SK-N-SH (cell line): ENCODE measurements around the gene TDP1. TPM values are rescaled to one million over a fixed set of nuclear protein-coding genes. Genes with fewer than 3 reads are reported as not detected.

ENCODE experiments used
- CTCF ChIA-PET: fragments of 300-600, 350-600 bp; formaldehyde crosslinking; extraction: SDS; loops from one replicate; lab custom pipeline; 2021; lab: Yijun Ruan, JAX
- POLR2A ChIA-PET: fragments of 350-600 bp; sonication (Branson Sonifier 250); formaldehyde crosslinking; extraction: SDS; loops from one replicate; lab custom pipeline; 2020; ENCODE audit warnings: antibody characterized with exemption, inconsistent platforms; lab: Yijun Ruan, JAX
- DNase-seq: peaks from one replicate; pipeline ENCODE4 v3.0.0; 2012
- H2AFZ ChIP-seq: fragments of 200-600 bp; sonication (generic); 2 replicates; pipeline ENCODE4 v1.8.1; 2016; ENCODE audit warnings: antibody characterized with exemption, mild to moderate bottlenecking, low read depth
- H3F3A ChIP-seq: fragments of 200-600 bp; sonication (generic); replicated peaks from 2 replicates; pipeline ENCODE3; 2016; ENCODE audit warnings: antibody characterized with exemption, mild to moderate bottlenecking; ENCODE audit not compliant: insufficient read depth
- H3K27ac ChIP-seq, 2 experiments: fragments of 200-500 bp in 1 of 2; fragments of 200-600 bp in 1 of 2; sonication (Bioruptor generic) in 1 of 2; sonication (generic), shearing (Covaris generic) in 1 of 2; 2 replicates each; pipeline versions ENCODE4 v1.5.1 to v1.6.1; 2014 to 2016; ENCODE audit warnings: low read depth in 2 of 2, inconsistent platforms in 1 of 2, low read length in 1 of 2, mild to moderate bottlenecking in 1 of 2, mixed read lengths in 1 of 2
- H3K27me3 ChIP-seq: fragments of 200-600 bp; sonication (generic), shearing (Covaris generic); 2 replicates; pipeline ENCODE4 v1.6.1; 2016; ENCODE audit warnings: mixed run types; ENCODE audit not compliant: insufficient read depth
- H3K36me3 ChIP-seq, 2 experiments: fragments of 200-500 bp in 1 of 2; fragments of 200-600 bp in 1 of 2; sonication (Bioruptor generic) in 1 of 2; sonication (generic) in 1 of 2; replicated peaks in 1 of 2; 2 replicates each; pipeline versions ENCODE3 to v1.5.1; 2014 to 2016; ENCODE audit warnings: low read length in 1 of 2, mild to moderate bottlenecking in 1 of 2; ENCODE audit not compliant: insufficient read depth in 2 of 2, control insufficient read depth in 1 of 2
- H3K4me1 ChIP-seq, 2 experiments: fragments of 200-500 bp in 1 of 2; fragments of 200-600 bp in 1 of 2; sonication (Bioruptor generic) in 1 of 2; sonication (generic), shearing (Covaris generic) in 1 of 2; 2 replicates each; pipeline versions ENCODE4 v1.5.1 to v1.6.1; 2014 to 2016; ENCODE audit warnings: low read depth in 1 of 2, low read length in 1 of 2, mixed run types in 1 of 2; ENCODE audit not compliant: insufficient read depth in 2 of 2, control insufficient read depth in 1 of 2
- H3K4me2 ChIP-seq: fragments of 200-600 bp; sonication (generic), shearing (Covaris generic); 2 replicates; pipeline ENCODE4 v1.6.1; 2017; ENCODE audit warnings: mixed run types
- H3K4me3 ChIP-seq, 2 experiments: fragments of 200-500 bp in 1 of 2; fragments of 200-600 bp in 1 of 2; sonication (Bioruptor generic) in 1 of 2; sonication (generic), shearing (Covaris generic) in 1 of 2; 2 replicates each; pipeline versions ENCODE4 v1.5.1 to v1.8.1; 2014 to 2016; ENCODE audit warnings: low read depth in 2 of 2, inconsistent platforms in 1 of 2, low read length in 1 of 2, mild to moderate bottlenecking in 1 of 2, mixed read lengths in 1 of 2, moderate library complexity in 1 of 2
- H3K79me2 ChIP-seq: fragments of 200-600 bp; sonication (generic); 2 replicates; pipeline ENCODE4 v1.8.1; 2017; ENCODE audit warnings: mild to moderate bottlenecking; ENCODE audit not compliant: insufficient read depth
- H3K9ac ChIP-seq: fragments of 200-600 bp; sonication (generic); 2 replicates; pipeline ENCODE4 v1.6.1; 2017; ENCODE audit warnings: mixed run types
- H3K9me2 ChIP-seq: fragments of 200-600 bp; sonication (generic); 2 replicates; pipeline ENCODE4 v1.6.1; 2017; ENCODE audit warnings: mixed run types
- H3K9me3 ChIP-seq: fragments of 200-600 bp; sonication (generic); 2 replicates; pipeline ENCODE4 v1.6.1; 2017; ENCODE audit warnings: mixed run types, mild to moderate bottlenecking, moderate library complexity
- H4K20me1 ChIP-seq: fragments of 200-600 bp; sonication (generic); 2 replicates; pipeline ENCODE4 v1.6.1; 2017; ENCODE audit warnings: mild to moderate bottlenecking, mixed run types; ENCODE audit not compliant: insufficient read depth
- CTCF ChIP-seq: fragments of 200-600 bp; sonication (generic); IDR thresholded peaks from 2 replicates; pipeline ENCODE4 v1.6.1; 2017; ENCODE audit warnings: antibody characterized with exemption, mild to moderate bottlenecking, moderate library complexity
- FOXJ3 ChIP-seq: sonication (generic); formaldehyde crosslinking; IDR thresholded peaks from 2 replicates; pipeline ENCODE4 v1.5.1; 2020; ENCODE audit warnings: mild to moderate bottlenecking, missing genetic modification reagents
- FOXM1 ChIP-seq: IDR thresholded peaks from 2 replicates; pipeline ENCODE4 v1.4.0; 2012; ENCODE audit warnings: low read depth, mild to moderate bottlenecking
- JUND ChIP-seq: IDR thresholded peaks from 2 replicates; pipeline ENCODE4 v1.4.0; 2012
- NFIC ChIP-seq: IDR thresholded peaks from 2 replicates; pipeline ENCODE4 v1.4.0; 2012; ENCODE audit warnings: borderline replicate concordance
- RAD21 ChIP-seq: IDR thresholded peaks from 2 replicates; pipeline ENCODE4 v1.6.1; 2012; ENCODE audit warnings: mild to moderate bottlenecking, low read length
- RCOR1 ChIP-seq: fragments of 150-350 bp; IDR thresholded peaks from 2 replicates; pipeline ENCODE4 v1.6.1; 2017; ENCODE audit warnings: antibody characterized with exemption, low read length
- RFX5 ChIP-seq: IDR thresholded peaks from 2 replicates; pipeline ENCODE4 v1.6.1; 2012; ENCODE audit warnings: mild to moderate bottlenecking, improper control_type of control experiment, low read length
- SMC3 ChIP-seq: IDR thresholded peaks from 2 replicates; pipeline ENCODE4 v1.6.1; 2012; ENCODE audit warnings: low read depth, low read length, improper control_type of control experiment
- TCF12 ChIP-seq: IDR thresholded peaks from 2 replicates; pipeline ENCODE4 v1.4.0; 2012
- USF2 ChIP-seq: fragments of 150-350 bp; IDR thresholded peaks from 2 replicates; pipeline ENCODE4 v1.6.1; 2017; ENCODE audit warnings: antibody characterized with exemption, low read length, low read depth, borderline replicate concordance
- ZBTB33 ChIP-seq: IDR thresholded peaks from 2 replicates; pipeline ENCODE4 v1.4.0; 2012; ENCODE audit warnings: low read depth, borderline replicate concordance
- WGBS: methylation state at CpG from one replicate; pipeline ENCODE4 v1.1.6; 2017; ENCODE audit warnings: low lambda C conversion rate; 5-methylcytosine and 5-hydroxymethylcytosine counted together
- polyA plus RNA-seq, 3 experiments: library from polyadenylated mRNA; depleted of rRNA; stranded (reverse); fragments of >200 nt; gene quantifications; 2 replicates each; pipeline ENCODE4 v1.2.3, GENCODE V29; 2012
- TF ChIP-seq, protein P1 (sequence below): IDR thresholded peaks from 2 replicates; pipeline ENCODE4; 2012
- TF ChIP-seq, protein P2 (sequence below): IDR thresholded peaks from 2 replicates; pipeline ENCODE4 v1.4.0; 2012; ENCODE audit warnings: low read depth, borderline replicate concordance
- TF ChIP-seq, protein P3 (sequence below): IDR thresholded peaks from 2 replicates; pipeline ENCODE4 v1.6.1; 2012; ENCODE audit warnings: mild to moderate bottlenecking, low read depth, low read length, moderate library complexity

The TDP1 gene
- polyA plus RNA-seq, 1 of the 3 experiments (the other 2 are of a cell fraction), result 14.5 TPM

- Histone ChIP-seq H3K9me2 (no peaks in the 10 kb centered on the region), H3F3A (peaks cover 24% of the 10 kb centered on the region), H2AFZ (no peak overlapping the region), H3K9ac (no peak overlapping the region), H3K4me1 (peaks cover 10 to 11% of the 10 kb centered on the region in 2 experiments; a peak in 3 of 4 replicates), H3K27ac (no peak overlapping the region)
- POLR2A ChIA-PET, result no interaction called here
- DNase-seq, result no peak
- TF ChIP-seq JUND (no peak), USF2 (no peak), FOXJ3 (CRISPR knock-in tag) (no peak), TCF12 (no peak), ZBTB33 (no peak), RCOR1 (no peak), RAD21 (no peak), NFIC (no peak), FOXM1 (no peak), CTCF (no peak), RFX5 (no peak), SMC3 (no peak)
- TF ChIP-seq, protein P1, sequence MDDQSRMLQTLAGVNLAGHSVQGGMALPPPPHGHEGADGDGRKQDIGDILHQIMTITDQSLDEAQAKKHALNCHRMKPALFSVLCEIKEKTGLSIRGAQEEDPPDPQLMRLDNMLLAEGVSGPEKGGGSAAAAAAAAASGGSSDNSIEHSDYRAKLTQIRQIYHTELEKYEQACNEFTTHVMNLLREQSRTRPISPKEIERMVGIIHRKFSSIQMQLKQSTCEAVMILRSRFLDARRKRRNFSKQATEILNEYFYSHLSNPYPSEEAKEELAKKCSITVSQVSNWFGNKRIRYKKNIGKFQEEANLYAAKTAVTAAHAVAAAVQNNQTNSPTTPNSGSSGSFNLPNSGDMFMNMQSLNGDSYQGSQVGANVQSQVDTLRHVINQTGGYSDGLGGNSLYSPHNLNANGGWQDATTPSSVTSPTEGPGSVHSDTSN, result no peak
- TF ChIP-seq, protein P2, sequence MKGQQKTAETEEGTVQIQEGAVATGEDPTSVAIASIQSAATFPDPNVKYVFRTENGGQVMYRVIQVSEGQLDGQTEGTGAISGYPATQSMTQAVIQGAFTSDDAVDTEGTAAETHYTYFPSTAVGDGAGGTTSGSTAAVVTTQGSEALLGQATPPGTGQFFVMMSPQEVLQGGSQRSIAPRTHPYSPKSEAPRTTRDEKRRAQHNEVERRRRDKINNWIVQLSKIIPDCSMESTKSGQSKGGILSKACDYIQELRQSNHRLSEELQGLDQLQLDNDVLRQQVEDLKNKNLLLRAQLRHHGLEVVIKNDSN, result no peak
- TF ChIP-seq, protein P3, sequence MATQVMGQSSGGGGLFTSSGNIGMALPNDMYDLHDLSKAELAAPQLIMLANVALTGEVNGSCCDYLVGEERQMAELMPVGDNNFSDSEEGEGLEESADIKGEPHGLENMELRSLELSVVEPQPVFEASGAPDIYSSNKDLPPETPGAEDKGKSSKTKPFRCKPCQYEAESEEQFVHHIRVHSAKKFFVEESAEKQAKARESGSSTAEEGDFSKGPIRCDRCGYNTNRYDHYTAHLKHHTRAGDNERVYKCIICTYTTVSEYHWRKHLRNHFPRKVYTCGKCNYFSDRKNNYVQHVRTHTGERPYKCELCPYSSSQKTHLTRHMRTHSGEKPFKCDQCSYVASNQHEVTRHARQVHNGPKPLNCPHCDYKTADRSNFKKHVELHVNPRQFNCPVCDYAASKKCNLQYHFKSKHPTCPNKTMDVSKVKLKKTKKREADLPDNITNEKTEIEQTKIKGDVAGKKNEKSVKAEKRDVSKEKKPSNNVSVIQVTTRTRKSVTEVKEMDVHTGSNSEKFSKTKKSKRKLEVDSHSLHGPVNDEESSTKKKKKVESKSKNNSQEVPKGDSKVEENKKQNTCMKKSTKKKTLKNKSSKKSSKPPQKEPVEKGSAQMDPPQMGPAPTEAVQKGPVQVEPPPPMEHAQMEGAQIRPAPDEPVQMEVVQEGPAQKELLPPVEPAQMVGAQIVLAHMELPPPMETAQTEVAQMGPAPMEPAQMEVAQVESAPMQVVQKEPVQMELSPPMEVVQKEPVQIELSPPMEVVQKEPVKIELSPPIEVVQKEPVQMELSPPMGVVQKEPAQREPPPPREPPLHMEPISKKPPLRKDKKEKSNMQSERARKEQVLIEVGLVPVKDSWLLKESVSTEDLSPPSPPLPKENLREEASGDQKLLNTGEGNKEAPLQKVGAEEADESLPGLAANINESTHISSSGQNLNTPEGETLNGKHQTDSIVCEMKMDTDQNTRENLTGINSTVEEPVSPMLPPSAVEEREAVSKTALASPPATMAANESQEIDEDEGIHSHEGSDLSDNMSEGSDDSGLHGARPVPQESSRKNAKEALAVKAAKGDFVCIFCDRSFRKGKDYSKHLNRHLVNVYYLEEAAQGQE, result no peak
- TF ChIP-seq, all 33 proteins: peak for 0
- CTCF ChIA-PET, result interaction anchor here (1.1 to 1.2 kb wide), 2 partner anchors 13 to 16 kb away, joined by 4 to 7 read pairs; no protein-coding TSS in a partner anchor
- no peak overlapping the region for H3K4me2 ChIP-seq
- peaks cover 3% of the 10 kb centered on the region; the same call in 1 of the 2 replicates for H4K20me1 ChIP-seq
- peaks cover 5 to 22% of the 10 kb centered on the region in 2 experiments for H3K36me3 ChIP-seq
- H3K4me3 ChIP-seq, result no peak overlapping the region
- no peaks in the 10 kb centered on the region for H3K27me3 ChIP-seq
- 67% methylated on average over 2 of the region's 2 CpGs for WGBS
- H3K79me2 ChIP-seq, result peaks cover 24% of the 10 kb centered on the region; the same call in 1 of the 2 replicates
- no peaks in the 10 kb centered on the region for H3K9me3 ChIP-seq
Measured at GRCh38 chr14:89952576-89952975, 3.2 kb upstream of the TDP1 start.
